ENCODE data around the gene EXOC8.
"Not testable (repeated sequence)": the region's sequence is repeated elsewhere in the genome, so short reads cannot be mapped to it uniquely, and the experiment has no call there.

Gene EXOC8

DNA sequence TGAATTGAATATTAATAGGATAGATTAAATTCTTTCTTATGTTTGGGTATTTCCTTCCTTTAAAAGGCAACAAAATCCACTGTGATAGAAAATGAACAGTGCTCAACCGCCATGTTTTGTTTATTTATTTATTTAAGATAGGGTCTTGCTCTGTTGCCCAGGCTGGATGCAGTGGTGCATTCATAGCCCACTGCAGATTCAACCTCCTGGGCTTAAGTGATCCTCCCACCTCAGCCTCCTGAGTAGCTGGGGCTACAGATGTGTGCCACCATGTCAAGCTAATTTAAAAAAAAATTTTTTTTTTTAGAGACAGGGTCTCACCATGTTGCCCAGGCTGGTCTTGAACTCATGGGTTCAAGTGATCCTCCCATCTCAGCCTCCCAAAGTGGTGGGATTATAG, 11.2 kb upstream of the EXOC8 start:
- FAIRE-seq, result not testable (repeated sequence)

DNA sequence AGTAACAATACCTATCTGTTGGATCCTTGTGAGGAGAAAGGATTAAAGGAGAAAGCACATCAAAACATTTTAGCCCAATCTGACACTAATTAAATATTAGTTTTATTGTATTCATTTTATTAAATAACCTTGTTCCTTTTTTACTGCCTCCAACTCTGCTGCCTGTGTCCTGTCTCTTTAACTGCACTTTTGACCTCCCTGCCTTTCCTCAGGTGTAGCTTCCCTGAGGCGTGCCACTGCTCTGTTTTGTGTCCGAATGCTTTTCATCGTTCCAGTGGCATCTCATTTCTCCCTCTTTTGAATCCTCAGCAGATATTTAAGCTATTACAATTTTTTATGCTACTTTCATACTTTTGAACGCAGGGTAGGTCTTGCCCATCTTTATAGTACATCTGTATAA, 10.8 kb upstream of the EXOC8 start:
- no peak for FAIRE-seq

DNA sequence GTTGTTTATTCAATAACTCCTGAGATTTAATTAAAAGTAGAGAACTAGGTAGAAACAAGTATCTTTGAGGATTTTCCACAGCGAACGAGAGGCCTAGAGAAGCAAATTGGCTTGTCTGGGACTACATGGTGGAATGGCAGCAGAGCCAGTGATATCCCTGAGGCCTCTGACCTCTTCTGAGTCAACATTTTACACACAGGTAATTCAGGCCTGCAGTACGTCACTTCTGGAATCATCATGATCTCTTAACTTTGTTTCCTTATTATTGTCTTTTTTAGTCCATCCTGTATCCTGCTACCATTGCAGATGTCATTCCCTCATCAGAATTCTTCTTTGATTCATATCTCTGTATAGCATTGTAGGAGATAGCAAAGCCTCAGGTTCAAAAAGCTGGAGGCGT, 10.3 kb upstream of the EXOC8 start:
- no peak for FAIRE-seq

DNA sequence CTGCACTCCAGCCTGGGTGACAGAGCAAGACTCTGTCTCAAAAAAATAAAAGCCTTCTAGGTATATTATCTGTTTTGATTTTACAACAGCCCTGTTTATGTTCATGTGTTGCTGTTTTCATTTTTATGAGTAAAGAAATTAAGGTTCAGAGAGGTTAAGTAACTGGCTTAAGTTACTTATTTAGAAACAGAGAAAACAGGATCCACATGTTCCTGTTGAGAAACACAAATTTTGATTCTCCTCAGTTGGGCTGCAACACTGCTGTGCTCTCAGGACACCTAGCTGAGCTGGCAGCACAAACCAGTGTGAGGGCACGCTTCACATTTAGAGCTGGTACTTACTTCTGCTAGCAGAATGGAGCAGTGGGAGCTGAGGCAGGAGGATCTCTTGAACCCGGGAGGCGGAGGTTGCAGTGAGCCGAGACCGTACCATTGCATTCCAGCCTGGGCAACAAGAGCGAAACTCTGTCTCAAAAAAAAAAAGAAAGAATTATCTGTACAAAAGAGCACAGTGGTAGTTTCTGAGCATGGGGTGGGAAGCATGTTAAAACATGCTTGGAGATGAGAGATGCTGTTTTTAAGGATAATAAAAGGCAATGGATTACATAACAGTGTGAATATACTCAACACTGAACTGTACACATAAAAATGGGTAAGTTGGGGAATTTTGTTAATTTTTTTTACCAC, 2.8 kb upstream of the EXOC8 start:
- no peak for FAIRE-seq

DNA sequence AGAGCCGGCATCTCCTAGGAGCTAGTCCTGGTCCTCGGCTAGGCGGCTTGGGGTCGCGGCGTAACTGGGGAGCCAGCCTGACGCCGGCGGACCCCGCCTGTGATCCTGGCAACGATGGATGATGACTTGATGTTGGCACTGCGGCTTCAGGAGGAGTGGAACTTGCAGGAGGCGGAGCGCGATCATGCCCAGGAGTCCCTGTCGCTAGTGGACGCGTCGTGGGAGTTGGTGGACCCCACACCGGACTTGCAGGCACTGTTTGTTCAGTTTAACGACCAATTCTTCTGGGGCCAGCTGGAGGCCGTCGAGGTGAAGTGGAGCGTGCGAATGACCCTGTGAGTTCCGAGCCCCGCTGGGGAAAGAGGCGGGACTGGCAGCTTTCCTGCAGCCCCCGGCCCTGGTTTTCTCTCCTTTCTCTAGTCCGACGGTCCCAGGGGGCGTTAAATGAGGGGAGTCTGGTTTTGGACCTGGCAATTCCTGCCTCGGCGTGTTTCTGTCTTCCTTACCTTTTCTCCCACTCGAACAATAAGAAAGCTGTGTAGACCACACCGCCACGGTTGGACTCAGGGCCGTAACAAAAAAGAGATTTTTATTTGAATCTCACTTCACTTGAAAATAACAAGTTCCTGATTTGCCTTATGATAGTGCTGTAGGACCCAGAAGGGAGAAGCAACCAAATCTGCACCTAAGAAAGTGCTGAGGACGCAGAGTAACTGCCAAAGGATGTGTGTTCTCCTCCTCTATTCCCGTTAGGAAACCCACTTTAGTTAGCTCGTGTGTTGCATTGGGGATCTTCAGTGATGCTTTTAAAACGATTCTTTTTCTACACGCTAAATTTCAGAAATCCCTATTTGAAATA, 847 bp upstream of the EXOC8 start, which contains the start of gene SPRTN:
TSS of gene SPRTN (plus strand) at position 24 of the 859 bp plus-strand sequence. CDS start at position 115, 91 bp downstream.
- FAIRE-seq, result no peak

DNA sequence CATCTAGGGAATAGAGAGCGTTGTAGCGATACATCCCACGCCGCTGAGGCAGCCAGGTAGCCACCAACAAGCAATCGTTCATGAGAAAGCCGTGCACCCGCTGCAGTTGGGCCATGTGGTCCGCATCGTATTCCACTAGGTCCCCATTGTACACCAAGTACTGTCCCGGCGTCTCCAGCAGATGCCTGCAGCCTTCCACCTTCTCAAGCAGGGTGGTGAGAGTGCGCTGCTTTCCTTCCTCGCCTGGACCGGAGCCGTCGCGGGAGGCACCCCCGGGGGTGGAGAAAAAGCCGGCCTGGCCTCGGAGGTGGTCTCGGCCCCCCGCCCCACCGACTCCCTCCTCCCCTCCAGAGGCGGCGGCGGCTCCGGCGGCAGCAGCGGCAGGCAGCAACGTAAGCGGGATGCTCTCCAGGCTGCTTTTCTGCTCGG, 595 bp downstream of the EXOC8 start:
- FAIRE-seq, result no peak

DNA sequence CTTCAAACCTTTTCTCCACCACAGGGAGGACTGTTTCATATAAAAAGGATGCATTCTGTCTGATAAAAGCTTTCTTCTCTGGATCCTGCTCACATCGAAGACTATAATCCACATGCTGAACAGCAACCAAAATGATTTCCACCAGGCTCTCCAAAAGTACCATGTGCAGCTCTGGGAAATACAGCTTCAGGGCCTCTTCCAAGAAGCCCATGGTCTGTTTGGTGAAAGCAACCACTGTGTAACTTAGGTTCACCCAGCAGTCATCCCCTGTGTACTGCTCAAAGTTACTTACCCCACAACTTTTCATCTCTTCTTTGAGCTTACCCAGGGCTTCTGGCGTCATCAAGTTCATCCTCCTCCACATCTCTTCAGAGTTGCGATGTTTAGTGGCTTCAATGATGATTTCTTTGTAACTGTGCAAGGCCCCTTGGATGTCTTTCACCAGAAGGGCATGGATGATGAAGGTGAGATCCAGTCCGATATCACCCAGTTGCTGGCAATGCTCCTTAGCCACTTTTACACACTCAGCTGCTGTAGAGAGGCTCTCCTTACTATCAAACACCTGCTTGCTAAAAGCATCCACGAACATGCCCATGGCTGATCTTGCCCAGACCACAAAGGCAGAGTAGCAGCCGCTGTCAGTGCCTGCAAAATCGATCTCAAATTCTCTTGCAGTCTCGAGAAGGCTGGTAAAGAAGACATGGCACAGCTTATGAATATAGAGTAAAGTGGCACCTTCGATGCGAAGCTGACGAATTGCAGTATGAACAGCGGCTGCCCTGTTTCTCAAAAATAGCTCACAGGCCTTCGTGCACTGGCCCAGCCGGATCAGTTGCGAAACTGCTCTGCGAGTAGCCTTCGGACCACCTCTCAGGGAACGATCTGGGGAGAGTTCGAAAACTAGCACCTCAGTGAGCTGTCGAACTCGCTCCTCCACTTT, 1.7 kb downstream of the EXOC8 start:
- FAIRE-seq, result no peak

DNA sequence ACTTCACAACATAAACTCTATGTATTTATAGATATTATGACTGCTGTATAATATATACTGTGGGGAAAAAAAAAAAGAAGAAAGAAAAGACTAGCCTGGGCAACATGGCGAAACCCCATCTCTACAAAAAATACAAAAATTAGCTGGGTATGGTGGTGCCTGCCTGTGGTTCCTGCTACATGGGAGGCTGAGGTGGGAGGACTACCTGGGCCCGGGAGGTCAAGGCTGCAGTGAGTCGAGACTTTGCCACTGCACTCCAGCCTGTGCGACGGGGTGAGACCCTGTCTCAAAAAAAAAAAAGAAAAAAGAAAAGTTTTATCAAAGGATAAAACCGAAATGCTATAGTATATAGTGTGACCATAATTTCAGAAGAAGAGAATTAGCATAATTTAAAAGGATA, 2.7 kb downstream of the EXOC8 start:
- FAIRE-seq, result no peak

DNA sequence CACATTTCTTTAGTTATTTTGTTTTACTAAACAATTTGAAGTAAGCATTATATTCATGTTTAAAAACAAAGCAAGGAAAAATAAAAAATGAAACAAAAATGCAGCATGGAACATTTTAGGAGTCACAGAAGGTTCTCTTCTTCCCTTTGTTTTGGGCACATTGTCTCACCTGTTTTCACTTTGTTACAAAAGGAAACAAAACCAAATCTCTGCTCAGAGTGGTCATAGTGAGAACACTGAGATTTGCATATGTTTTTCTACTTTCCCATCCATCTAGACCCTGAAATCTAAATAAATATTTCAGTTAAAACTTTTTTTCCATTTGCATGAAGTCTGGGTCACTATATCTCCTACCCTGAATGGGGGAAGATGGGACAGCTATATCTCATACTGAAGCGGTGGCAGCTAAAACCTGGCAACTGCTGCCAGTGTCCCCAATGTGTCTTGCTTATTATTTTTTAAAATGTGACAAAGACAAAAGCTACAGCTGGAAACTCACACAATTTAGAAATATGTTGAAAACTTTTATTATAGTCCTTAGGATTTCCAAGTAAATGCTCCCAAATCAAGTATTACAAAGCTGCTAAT, 3.5 kb downstream of the EXOC8 start:
- no peak for FAIRE-seq

DNA sequence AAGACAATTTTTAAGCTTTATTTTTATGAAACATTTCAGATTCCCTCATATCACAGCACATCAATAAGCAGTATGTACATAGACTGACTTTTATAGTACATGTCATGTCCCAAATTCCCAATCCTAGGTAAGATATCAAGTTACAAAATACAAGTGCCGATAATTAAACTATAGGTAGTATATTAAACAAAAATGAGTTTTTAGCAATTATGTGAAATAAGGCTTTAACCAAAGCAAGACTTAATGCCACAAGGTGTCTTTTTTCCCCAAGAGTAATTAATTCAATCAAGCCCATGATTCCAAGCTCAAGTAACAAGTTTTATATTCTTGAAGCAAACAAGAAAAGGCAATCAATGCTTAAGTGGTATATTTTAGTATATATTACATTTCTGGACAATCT, 4.9 kb downstream of the EXOC8 start:
- no peak for FAIRE-seq

DNA sequence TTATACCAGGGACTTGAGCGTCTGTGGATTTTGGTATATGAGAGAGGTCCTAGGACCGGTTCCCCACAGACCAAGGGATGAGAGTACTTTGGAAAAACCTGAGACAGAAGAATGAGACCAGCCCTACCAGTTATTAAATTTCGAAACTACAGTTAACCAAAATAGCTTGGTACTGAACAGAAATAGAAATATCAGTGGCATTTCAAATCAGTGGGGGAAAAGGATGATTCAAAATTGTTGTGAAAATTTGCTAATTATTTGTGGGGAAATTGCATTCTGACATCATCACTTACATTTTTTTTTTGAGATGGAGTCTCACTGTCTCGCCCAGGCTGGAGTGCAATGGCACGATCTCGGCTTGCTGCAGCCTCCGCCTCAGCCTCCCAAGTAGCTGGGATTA, 8.2 kb downstream of the EXOC8 start:
- FAIRE-seq, result no peak

DNA sequence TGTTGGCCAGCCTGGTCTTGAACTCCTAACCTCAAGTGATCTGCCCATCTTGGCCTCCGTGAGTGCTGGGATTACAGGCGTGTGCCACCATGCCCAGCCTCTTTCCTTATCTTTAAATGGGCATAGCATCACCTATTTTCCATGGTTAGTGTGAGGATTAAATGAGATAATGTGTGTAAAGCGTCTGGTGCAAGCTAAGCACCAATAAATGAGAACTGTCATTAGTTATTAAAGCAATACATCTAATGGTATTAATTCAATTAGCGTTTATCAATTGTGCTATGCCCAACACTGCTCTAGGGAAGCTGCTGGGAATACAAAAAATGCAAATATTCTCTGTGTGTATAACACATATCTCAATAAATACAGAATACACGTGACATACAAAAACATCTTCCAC, 10.0 kb downstream of the EXOC8 start:
- FAIRE-seq, result no peak

DNA sequence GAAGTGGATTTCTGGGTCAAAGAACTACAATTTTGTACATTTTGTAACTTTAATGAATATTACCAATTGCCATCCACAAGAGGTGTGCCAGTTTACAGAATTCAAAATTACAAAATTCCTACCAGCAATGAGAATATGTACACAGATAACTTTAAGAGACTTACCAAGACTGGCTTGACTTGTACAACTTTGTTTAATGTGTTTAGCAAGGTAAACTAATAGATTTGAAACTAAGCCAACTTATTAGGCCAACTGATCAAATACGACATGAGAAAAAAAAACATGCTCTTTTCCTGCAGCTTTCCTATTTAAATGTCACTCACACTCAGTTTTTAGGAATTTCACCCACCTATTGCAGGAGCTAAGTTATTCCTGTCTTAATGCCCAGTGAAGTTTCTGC, 11.4 kb downstream of the EXOC8 start:
- no peak for FAIRE-seq

DNA sequence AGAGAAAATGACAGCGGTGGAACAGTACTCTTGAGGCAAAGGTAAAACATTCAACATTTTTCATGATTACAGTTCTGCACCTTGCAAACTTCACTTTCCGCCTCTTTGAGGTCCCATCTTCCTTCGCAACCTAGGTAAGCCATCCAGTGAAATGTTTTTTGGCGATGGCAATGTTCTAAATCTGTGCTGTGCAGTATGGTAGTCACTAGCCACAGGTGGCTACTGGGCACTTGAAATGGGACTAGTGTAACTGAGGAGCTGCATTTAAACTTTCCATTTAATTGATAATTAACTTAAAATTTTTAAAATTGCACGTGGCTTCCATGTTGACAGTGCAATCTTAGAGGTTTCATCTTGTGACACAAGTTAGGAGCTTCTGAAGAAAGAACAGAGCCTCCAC, 13.0 kb downstream of the EXOC8 start:
- FAIRE-seq, result no peak

DNA sequence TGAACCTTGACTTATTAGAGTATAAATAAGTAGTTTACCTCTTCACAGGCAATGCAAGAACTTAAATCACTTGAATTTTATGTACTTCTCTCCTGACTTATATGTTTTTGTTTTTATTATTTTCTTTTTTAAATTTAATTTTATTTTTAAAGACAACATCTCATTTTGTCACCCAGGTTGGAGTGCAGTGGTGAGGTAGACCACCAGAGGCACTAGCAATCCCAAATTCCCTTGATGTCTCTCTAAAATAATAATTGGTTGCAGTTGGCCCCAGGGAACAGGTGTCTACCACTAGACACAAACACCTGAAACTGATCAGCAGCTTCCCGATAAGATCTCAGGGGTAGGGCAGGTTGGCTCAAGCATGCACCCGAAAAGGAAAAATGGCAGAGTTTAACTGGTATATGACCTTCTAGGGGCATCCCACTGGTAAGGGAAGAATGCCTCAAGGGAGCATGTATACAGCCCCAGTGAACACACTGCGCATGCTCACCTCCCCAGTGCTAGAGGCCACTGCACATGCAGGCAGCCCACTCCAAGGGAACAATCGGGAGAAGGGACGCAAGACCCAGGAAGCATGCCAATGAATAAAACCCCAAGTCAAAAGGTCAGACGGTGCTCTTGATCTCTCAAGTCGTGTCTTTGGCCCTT, 14.6 kb downstream of the EXOC8 start:
- FAIRE-seq, result no peak

DNA sequence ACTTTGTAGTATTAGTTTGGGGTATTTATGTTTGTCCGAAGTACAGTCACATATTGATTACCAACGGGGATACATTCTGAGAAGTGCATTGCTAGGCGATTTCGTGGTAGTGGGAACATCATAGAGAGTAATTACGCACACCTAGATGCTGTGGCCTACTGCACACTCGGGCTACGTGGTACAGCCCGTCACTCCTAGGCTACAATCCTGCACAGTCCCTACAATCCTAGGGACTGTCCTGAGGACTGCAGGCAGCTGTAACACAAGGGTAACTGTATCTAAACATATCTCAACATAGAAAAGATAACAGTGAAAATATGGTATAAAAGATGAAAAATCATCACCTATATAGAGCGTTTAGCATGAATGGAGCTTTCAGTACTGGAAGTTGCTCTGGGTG, 18.6 kb downstream of the EXOC8 start:
- FAIRE-seq, result no peak

DNA sequence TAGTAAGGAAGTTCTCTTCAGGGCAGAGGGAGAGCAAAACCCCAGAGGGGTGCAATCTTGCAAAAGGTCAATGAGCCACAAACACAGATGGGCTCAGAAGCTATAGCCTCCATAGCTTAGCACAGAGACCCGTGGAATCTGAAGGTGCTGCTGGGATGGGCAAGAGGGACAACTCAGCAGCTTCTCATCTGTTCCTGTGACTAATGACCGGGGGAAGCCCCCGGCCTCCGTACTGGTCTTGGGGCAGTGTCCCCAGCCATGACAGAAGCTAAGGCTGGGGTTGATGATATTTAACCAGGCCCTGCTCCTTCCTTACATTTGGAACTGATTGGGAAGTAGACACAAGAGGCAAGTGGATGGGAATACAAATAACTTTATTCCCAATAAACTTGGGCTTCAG, 19.1 kb downstream of the EXOC8 start:
- no peak for FAIRE-seq

DNA sequence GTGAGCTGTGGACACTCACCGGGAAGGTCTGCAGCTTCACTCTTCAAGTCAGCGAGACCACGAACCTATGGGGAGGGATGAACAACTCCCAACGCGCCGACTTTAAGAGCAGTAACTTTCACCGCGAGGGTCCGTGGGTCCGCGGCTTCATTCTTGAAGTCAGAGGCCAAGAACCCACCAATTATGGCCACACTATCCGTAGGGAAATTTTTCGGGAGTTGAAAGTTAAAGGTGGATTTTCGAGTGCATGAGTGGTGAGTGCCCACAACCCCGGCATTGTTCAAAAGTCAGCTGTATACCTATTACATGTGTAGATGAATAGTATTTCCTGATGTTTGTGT, 19.7 kb downstream of the EXOC8 start:
- FAIRE-seq, result no peak

DNA sequence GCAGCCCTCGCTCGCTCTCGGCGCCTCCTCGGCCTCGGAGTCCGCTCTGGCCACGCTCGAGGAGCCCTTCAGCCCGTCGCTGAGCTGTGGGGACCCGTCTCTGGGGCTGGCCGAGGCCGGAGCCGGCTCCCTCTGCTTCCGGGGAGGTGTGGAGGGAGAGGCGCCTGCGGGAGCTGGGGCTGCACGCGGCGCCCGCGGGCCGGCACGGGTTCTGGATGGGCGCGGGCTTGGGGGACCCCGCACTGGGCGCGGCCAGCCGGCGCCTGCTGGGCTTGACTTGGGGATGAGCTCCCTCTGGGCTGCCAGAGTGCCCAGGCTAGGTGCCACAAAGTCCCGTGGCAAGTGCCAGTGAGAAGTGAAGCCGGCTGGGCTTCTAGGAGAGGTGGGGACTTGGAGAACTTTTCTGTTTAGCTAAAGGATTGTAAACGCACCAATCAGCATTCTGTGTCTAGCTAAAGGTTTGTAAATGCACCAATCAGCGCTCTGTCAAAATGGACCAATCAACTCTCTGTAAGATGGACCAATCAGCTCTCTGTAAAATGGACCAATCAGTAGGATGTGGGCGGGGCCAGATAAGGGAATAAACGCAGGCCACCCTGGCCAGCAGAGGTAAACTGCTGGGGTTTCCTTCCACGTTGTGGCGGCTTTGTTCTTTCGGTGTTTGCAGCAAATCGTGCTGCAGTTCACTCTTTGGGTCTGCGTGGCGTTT, 20.2 kb downstream of the EXOC8 start:
- FAIRE-seq, result no peak

DNA sequence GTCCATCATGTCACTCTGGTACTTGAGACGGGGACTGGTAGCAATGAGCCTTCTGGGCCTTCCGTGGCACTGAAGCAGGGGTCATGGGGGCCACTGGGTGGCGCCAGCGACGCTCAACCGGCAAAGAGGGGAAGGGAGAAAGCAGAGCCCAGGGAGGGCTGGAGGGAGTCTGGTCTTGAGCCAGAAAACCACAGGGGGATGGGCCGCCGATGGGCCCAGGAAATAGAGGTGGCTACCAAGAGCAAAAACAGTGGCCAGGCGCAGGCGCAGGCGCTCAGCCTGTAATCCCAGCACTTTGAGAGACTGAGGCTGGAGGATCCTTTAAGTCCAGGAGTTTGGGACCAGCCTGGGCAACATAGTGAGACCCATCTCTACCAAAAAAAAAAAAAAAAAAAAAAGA, 21.8 kb downstream of the EXOC8 start:
- FAIRE-seq, result no peak

DNA sequence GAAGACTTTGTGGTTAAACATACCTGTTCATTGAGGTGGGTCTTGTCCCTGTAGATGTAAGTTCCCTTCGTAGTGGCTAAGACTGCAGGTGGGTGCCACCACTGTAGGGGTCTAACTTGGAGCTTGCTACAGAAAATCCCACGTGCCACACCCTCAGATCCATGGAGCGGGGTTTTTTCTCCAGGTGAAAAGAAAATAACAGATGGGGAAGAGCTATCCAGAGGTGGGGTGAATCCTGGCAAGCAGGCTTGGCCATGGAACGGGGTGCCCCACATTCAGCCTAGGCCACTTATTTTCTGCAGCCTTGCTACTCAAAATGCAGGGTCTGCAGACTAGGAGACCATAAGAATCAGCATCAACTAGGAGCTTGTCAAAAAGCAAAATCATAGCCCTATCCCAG, 24.0 kb downstream of the EXOC8 start:
- no peak for FAIRE-seq

DNA sequence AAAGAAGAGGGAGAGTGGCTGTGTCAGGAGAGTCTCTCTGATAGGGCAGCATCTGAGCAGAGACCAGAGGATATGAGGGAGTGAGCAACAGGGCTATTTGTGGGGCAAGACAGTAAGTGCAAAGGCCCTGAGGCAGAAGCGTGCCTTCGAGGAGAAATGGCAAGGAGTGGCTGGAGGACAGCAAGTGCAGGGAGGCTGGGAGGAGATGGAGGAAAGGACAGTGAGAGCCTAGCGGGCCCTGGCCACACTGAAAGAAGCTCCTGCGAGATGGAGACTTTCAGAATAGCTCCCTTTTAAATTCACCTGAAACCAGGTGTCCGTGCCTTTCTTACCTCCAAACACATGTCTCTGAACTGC, 25.2 kb downstream of the EXOC8 start:
- no peak for FAIRE-seq

Measured in G401.6 (cell line).